H9 (cell line): ENCODE measurements around the gene ANGPTL4. TPM values are rescaled to one million over a fixed set of nuclear protein-coding genes. Genes with fewer than 3 reads are reported as not detected.

Source experiments
- DNase-seq: peaks from one replicate; pipeline ENCODE4 v3.0.0-alpha.2; 2017
- H2AFZ ChIP-seq: one replicate; pipeline ENCODE4 v1.6.1; 2013; ENCODE audit warnings: mild to moderate bottlenecking, low read length, control low read depth, moderate library complexity
- H2AK5ac ChIP-seq: 2 replicates; pipeline ENCODE4 v1.6.1; 2013; ENCODE audit warnings: low read length, control low read depth, mixed read lengths; ENCODE audit not compliant: insufficient read length
- H2BK120ac ChIP-seq: one replicate; pipeline ENCODE4 v1.6.1; 2013; ENCODE audit warnings: low read depth, mild to moderate bottlenecking, low read length, control low read depth, inconsistent platforms; ENCODE audit not compliant: poor library complexity, severe bottlenecking
- H2BK12ac ChIP-seq: 2 replicates; pipeline ENCODE4 v1.6.1; 2013; ENCODE audit warnings: low read length, control low read depth, mixed read lengths, low read depth; ENCODE audit not compliant: insufficient read length
- H2BK15ac ChIP-seq: 2 replicates; pipeline ENCODE4 v1.6.1; 2013; ENCODE audit warnings: low read depth, low read length, control low read depth
- H2BK20ac ChIP-seq: one replicate; pipeline ENCODE4 v1.6.1; 2013; ENCODE audit warnings: low read depth, mild to moderate bottlenecking, low read length, control low read depth, inconsistent platforms; ENCODE audit not compliant: poor library complexity, severe bottlenecking
- H2BK5ac ChIP-seq: 2 replicates; pipeline ENCODE4 v1.6.1; 2013; ENCODE audit warnings: low read length, control low read depth, mixed read lengths; ENCODE audit not compliant: insufficient read length
- H3K14ac ChIP-seq: 2 replicates; pipeline ENCODE4 v1.6.1; 2013; ENCODE audit warnings: low read length, control low read depth; ENCODE audit not compliant: insufficient read depth
- H3K18ac ChIP-seq: 2 replicates; pipeline ENCODE4 v1.6.1; 2013; ENCODE audit warnings: low read depth, mild to moderate bottlenecking, mixed read lengths, low read length, control low read depth; ENCODE audit not compliant: insufficient read length
- H3K23ac ChIP-seq: 2 replicates; pipeline ENCODE4 v1.6.1; 2013; ENCODE audit warnings: low read length, control low read depth, mixed read lengths, low read depth; ENCODE audit not compliant: insufficient read length
- H3K23me2 ChIP-seq: 2 replicates; pipeline ENCODE4 v1.6.1; 2013; ENCODE audit warnings: low read depth, mild to moderate bottlenecking, mixed read lengths, low read length, control low read depth; ENCODE audit not compliant: insufficient read length, poor library complexity, severe bottlenecking
- H3K27ac ChIP-seq: 2 replicates; pipeline ENCODE4 v1.5.1; 2013; ENCODE audit warnings: low read length, control low read depth, mixed read lengths, low read depth; ENCODE audit not compliant: insufficient read length
- H3K27me3 ChIP-seq: 2 replicates; pipeline ENCODE4 v1.6.1; 2013; ENCODE audit warnings: low read length, control low read depth, inconsistent platforms; ENCODE audit not compliant: insufficient read depth
- H3K4ac ChIP-seq: 2 replicates; pipeline ENCODE4 v1.6.1; 2013; ENCODE audit warnings: low read depth, mild to moderate bottlenecking, control low read depth, inconsistent platforms, low read length, moderate library complexity
- H3K4me1 ChIP-seq: 2 replicates; pipeline ENCODE4 v1.6.1; 2013; ENCODE audit warnings: low read length, control low read depth, inconsistent platforms; ENCODE audit not compliant: insufficient read depth
- H3K4me2 ChIP-seq: 2 replicates; pipeline ENCODE4 v1.6.1; 2013; ENCODE audit warnings: low read length, control low read depth, mixed read lengths; ENCODE audit not compliant: insufficient read length, insufficient read depth
- H3K56ac ChIP-seq: 2 replicates; pipeline ENCODE4 v1.6.1; 2013; ENCODE audit warnings: low read depth, mild to moderate bottlenecking, mixed read lengths, low read length, control low read depth; ENCODE audit not compliant: insufficient read length
- H3K79me1 ChIP-seq: 2 replicates; pipeline ENCODE4 v1.6.1; 2013; ENCODE audit warnings: low read depth, mild to moderate bottlenecking, moderate library complexity, low read length, control low read depth, inconsistent platforms; ENCODE audit not compliant: insufficient read depth, poor library complexity, severe bottlenecking
- H3K79me2 ChIP-seq: 2 replicates; pipeline ENCODE4 v1.6.1; 2013; ENCODE audit warnings: low read length, control low read depth, inconsistent platforms; ENCODE audit not compliant: insufficient read depth
- H3K9ac ChIP-seq: 2 replicates; pipeline ENCODE4 v1.6.1; 2013; ENCODE audit warnings: low read length, control low read depth, mixed read lengths; ENCODE audit not compliant: insufficient read length; ENCODE audit errors: extremely low read depth
- H3K9me3 ChIP-seq: one replicate; pipeline ENCODE4 v1.6.1; 2013; ENCODE audit warnings: low read depth, low read length, inconsistent platforms; ENCODE audit not compliant: control insufficient read depth
- H3T11ph ChIP-seq: one replicate; pipeline ENCODE4 v1.6.1; 2013; ENCODE audit warnings: mild to moderate bottlenecking, low read length, control low read depth, inconsistent platforms
- H4K20me1 ChIP-seq: one replicate; pipeline ENCODE4 v1.6.1; 2013; ENCODE audit not compliant: control insufficient read depth, insufficient read length, insufficient read depth
- H4K5ac ChIP-seq: 2 replicates; pipeline ENCODE4 v1.6.1; 2013; ENCODE audit warnings: low read depth, mild to moderate bottlenecking, mixed read lengths, low read length, control low read depth; ENCODE audit not compliant: insufficient read length
- H4K8ac ChIP-seq: replicated peaks from 2 replicates; pipeline ENCODE4 v1.6.1; 2013; ENCODE audit warnings: low read length, control low read depth, mixed read lengths, low read depth; ENCODE audit not compliant: insufficient read length
- H4K91ac ChIP-seq: 2 replicates; pipeline ENCODE4 v1.6.1; 2013; ENCODE audit warnings: low read depth, mild to moderate bottlenecking, moderate library complexity, mixed read lengths, low read length, control low read depth; ENCODE audit not compliant: insufficient read length
- H3K27ac Mint-ChIP-seq, 3 experiments: 2 replicates in 2 of 3; 3 replicates in 1 of 3; pipeline ENCODE4 v1.8.0; 2020 to 2021; ENCODE audit warnings: mixed read lengths in 3 of 3, mild to moderate bottlenecking in 1 of 3, moderate library complexity in 1 of 3
- H3K27me3 Mint-ChIP-seq: 2 replicates; pipeline ENCODE4 v1.8.0; 2021; ENCODE audit warnings: low read depth, mild to moderate bottlenecking, moderate library complexity, mixed read lengths
- H3K36me3 Mint-ChIP-seq, 3 experiments: 2 replicates in 2 of 3; 3 replicates in 1 of 3; pipeline ENCODE4 v1.8.0; 2020 to 2021; ENCODE audit warnings: low read depth in 3 of 3, mixed read lengths in 3 of 3; ENCODE audit not compliant: insufficient read depth in 1 of 3
- H3K4me1 Mint-ChIP-seq, 2 experiments: 2 replicates each; pipeline ENCODE4 v1.8.0; 2020; ENCODE audit warnings: mixed read lengths in 2 of 2
- H3K4me3 Mint-ChIP-seq, 2 experiments: 2 replicates in 1 of 2; 3 replicates in 1 of 2; pipeline ENCODE4 v1.8.0; 2020 to 2021; ENCODE audit warnings: mild to moderate bottlenecking in 2 of 2, mixed read lengths in 2 of 2, moderate library complexity in 1 of 2
- H3K9me3 Mint-ChIP-seq, 2 experiments: 2 replicates in 1 of 2; 3 replicates in 1 of 2; pipeline ENCODE4 v1.8.0; 2020; ENCODE audit warnings: mild to moderate bottlenecking in 2 of 2, mixed read lengths in 2 of 2, moderate library complexity in 1 of 2
- CTCF ChIP-seq: fragments of 200-600 bp; sonication (generic); conservative IDR thresholded peaks from 3 replicates; pipeline ENCODE4 v1.8.0; 2021; ENCODE audit warnings: antibody characterized with exemption, mild to moderate bottlenecking
- WGBS: extraction: QIAGEN DNeasy Blood & Tissue Kit; methylation state at CpG from one replicate; pipeline ENCODE4 v1.1.7; 2013; ENCODE audit warnings: missing lambda C conversion rate, low lambda C conversion rate, mixed read lengths; ENCODE audit not compliant: insufficient read length; ENCODE audit errors: extremely low coverage; 5-methylcytosine and 5-hydroxymethylcytosine counted together
- total RNA-seq: library from RNA; stranded (reverse); gene quantifications from 2 replicates; pipeline ENCODE4 v1.2.1, GENCODE V29; 2021

ANGPTL4 gene
- total RNA-seq, 1 experiment from 2014 or later, result 1.9 TPM

- Mint-ChIP-seq H3K4me1 (peaks cover 7 to 8% of the 10 kb centered on the region in 2 experiments), H3K27me3 (peaks cover 33% of the 10 kb centered on the region), H3K4me3 (no peak overlapping the region), H3K36me3 (no peaks in the 10 kb centered on the region), H3K27ac (no peak overlapping the region), H3K9me3 (peaks cover 0 to 3% of the 10 kb centered on the region in 2 experiments; a peak in 2 of 5 replicates)
- Histone ChIP-seq H2AK5ac (no peak overlapping the region), H3K79me2 (no peaks in the 10 kb centered on the region), H3K4me2 (no peak overlapping the region), H3K18ac (no peak overlapping the region), H3K9ac (no peak overlapping the region), H2AFZ (no peak overlapping the region), H4K91ac (no peak overlapping the region), H3K79me1 (no peaks in the 10 kb centered on the region), H3K4ac (no peak overlapping the region), H4K5ac (no peak overlapping the region), H3K23ac (no peak overlapping the region), H3K27ac (no peak overlapping the region), H4K20me1 (no peaks in the 10 kb centered on the region), H4K8ac (no peak overlapping the region), H2BK20ac (no peak overlapping the region), H2BK120ac (no peak overlapping the region), H2BK12ac (no peak overlapping the region), H2BK5ac (no peak overlapping the region), H3K27me3 (no peaks in the 10 kb centered on the region; the same call in 1 of the 2 replicates), H3K14ac (no peak overlapping the region), H3K56ac (no peak overlapping the region), H2BK15ac (no peak overlapping the region), H3K9me3 (no peaks in the 10 kb centered on the region), H3K23me2 (peaks cover 6% of the 10 kb centered on the region), H3K4me1 (no peaks in the 10 kb centered on the region), H3T11ph (no peak overlapping the region)
- no peak for DNase-seq
- TF ChIP-seq CTCF, result no peak
- WGBS, result no CpG with 5 or more reads among the region's 8 CpGs
Measured at GRCh38 chr19:8360196-8360595, 3.8 kb upstream of the ANGPTL4 start.
